K562 (cell line): Measurements from ENCODE around the gene ICA1.

Experiments
- CTCF ChIP-seq, 3 experiments: IDR thresholded peaks in 2 of 3; conservative IDR thresholded peaks in 1 of 3; 2 replicates each; pipeline ENCODE4 v1.5.1; 2011 to 2012; ENCODE audit warnings: low read length in 3 of 3, mild to moderate bottlenecking in 3 of 3, control low read depth in 2 of 3, improper control_type of control experiment in 1 of 3, inconsistent platforms in 1 of 3, low read depth in 1 of 3, mixed read lengths in 1 of 3, moderate library complexity in 1 of 3; ENCODE audit not compliant: insufficient read depth in 2 of 3
- E2F1 ChIP-seq: sonication (generic); formaldehyde crosslinking; IDR thresholded peaks from 2 replicates; pipeline ENCODE4 v1.8.1; 2023; ENCODE audit warnings: mild to moderate bottlenecking, missing genetic modification reagents, moderate library complexity
- RFX7 ChIP-seq: fragments of 250-450 bp; sonication (Bioruptor Pico); IDR thresholded peaks from 2 replicates; pipeline ENCODE4 v1.5.1; 2021; ENCODE audit warnings: mild to moderate bottlenecking
- SP1 ChIP-seq: sonication (generic); formaldehyde crosslinking; IDR thresholded peaks from 2 replicates; pipeline ENCODE4 v1.8.1; 2022; ENCODE audit warnings: mild to moderate bottlenecking, missing genetic modification reagents
- TF ChIP-seq, protein P1 (sequence below): fragments of 450-650 bp; formaldehyde crosslinking; IDR thresholded peaks from 2 replicates; pipeline ENCODE4 v1.4.0; 2020; ENCODE audit warnings: mild to moderate bottlenecking, moderate library complexity

DNA sequence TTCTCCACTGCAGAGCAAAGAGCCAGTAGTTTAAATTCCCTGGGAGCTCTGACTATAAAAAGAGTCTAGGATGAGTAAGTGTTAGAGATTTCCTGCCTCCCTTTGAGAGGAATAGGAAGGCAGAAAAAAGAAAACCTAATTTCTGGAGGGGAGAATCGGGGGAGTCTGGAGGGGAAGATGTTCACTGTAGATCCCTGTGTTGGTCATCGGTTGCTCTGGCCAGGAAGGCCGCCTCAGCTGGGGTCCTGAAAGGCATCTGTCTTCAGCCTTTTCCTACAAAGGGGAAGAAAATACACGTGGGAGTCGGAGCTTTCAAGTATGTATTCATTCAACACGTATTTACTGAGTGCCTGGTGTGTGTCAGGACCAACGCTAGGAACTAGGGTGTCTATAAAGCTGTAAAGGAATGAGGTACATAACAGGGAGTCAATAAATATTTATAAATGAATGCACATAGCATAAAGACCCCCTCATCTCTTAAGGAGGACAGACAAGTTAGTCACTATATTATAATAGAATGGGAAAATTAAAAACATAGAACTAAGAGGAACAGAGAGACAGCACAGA lies 101.1 kb downstream of the ICA1 start:
- TF ChIP-seq E2F1 (CRISPR knock-in tag), result no peak
- TF ChIP-seq SP1 (CRISPR knock-in tag), result no peak
- no peak for TF ChIP-seq CTCF (IDR thresholded peaks at IDR 0.05 in 2 of 3, conservative IDR thresholded peaks at IDR 0.05 in 1 of 3; ENCODE audit: insufficient read depth in 2 of 3, low read depth in 1 of 3, low read length in 3 of 3)
- TF ChIP-seq RFX7 (CRISPR knock-in tag), result no peak
- TF ChIP-seq, protein P1, sequence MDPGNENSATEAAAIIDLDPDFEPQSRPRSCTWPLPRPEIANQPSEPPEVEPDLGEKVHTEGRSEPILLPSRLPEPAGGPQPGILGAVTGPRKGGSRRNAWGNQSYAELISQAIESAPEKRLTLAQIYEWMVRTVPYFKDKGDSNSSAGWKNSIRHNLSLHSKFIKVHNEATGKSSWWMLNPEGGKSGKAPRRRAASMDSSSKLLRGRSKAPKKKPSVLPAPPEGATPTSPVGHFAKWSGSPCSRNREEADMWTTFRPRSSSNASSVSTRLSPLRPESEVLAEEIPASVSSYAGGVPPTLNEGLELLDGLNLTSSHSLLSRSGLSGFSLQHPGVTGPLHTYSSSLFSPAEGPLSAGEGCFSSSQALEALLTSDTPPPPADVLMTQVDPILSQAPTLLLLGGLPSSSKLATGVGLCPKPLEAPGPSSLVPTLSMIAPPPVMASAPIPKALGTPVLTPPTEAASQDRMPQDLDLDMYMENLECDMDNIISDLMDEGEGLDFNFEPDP (CRISPR knock-in tag), result no peak
